Osteoblast (primary cell): ENCODE data around the gene MAN1C1. TPM values are rescaled to one million over a fixed set of nuclear protein-coding genes. Genes with fewer than 3 reads are reported as not detected.
A peak's percentile ranks its signal among the peaks of the same experiment; 100 is the strongest.

Experiments used
- DNase-seq: peaks from one replicate; pipeline ENCODE4 v3.0.0; 2011; ENCODE audit warnings: low spot score, mixed read lengths; ENCODE audit not compliant: insufficient read length; ENCODE audit errors: missing footprints
- H2AFZ ChIP-seq: 2 replicates; pipeline ENCODE4 v1.6.0; 2011; ENCODE audit warnings: mild to moderate bottlenecking, low read length
- H3K27ac ChIP-seq: 2 replicates; pipeline ENCODE4 v1.5.1; 2011; ENCODE audit warnings: mild to moderate bottlenecking, low read depth, low read length, moderate library complexity
- H3K27me3 ChIP-seq: 2 replicates; pipeline ENCODE4 v1.6.0; 2012; ENCODE audit warnings: mild to moderate bottlenecking, control low read depth, inconsistent platforms, low read length, moderate library complexity; ENCODE audit not compliant: insufficient read depth
- H3K36me3 ChIP-seq: 2 replicates; pipeline ENCODE4 v1.5.1; 2011; ENCODE audit warnings: mild to moderate bottlenecking, low read length, control low read depth, moderate library complexity; ENCODE audit not compliant: insufficient read depth
- H3K4me1 ChIP-seq: 2 replicates; pipeline ENCODE4 v1.5.1; 2011; ENCODE audit warnings: mild to moderate bottlenecking, low read length, control low read depth, moderate library complexity; ENCODE audit not compliant: insufficient read depth
- H3K4me2 ChIP-seq: 2 replicates; pipeline ENCODE4 v1.6.0; 2011; ENCODE audit warnings: mild to moderate bottlenecking, low read length; ENCODE audit not compliant: insufficient read depth
- H3K4me3 ChIP-seq: fragments of 200-600 bp; sonication (generic); 3 replicates; pipeline ENCODE4 v1.5.1; 2012; ENCODE audit warnings: mild to moderate bottlenecking, low read length, inconsistent platforms; ENCODE audit not compliant: insufficient read depth
- H3K79me2 ChIP-seq: 2 replicates; pipeline ENCODE4 v1.6.0; 2012; ENCODE audit warnings: mild to moderate bottlenecking, low read length, control low read depth, inconsistent platforms; ENCODE audit not compliant: insufficient read depth
- H3K9me3 ChIP-seq: 2 replicates; pipeline ENCODE4 v1.5.1; 2011; ENCODE audit warnings: low read depth, low read length, control low read depth
- H4K20me1 ChIP-seq: 2 replicates; pipeline ENCODE4 v1.6.0; 2012; ENCODE audit warnings: mild to moderate bottlenecking, low read length, control low read depth; ENCODE audit not compliant: insufficient read depth
- CTCF ChIP-seq: IDR thresholded peaks from 2 replicates; pipeline ENCODE4 v1.5.1; 2011; ENCODE audit warnings: mild to moderate bottlenecking, low read depth, low read length, moderate library complexity; ENCODE audit errors: extremely low read depth
- total RNA-seq: library from RNA; depleted of rRNA; stranded (reverse); fragments of >200 nt; gene quantifications from 2 replicates; pipeline ENCODE4 v1.2.3, GENCODE V29; 2012

MAN1C1 gene
- total RNA-seq, 1 donor: 16.3 TPM

GRCh38 chr1:25784575-25785051, 168.0 kb downstream of the MAN1C1 start:
- no peak overlapping the region for H2AFZ ChIP-seq
- H3K79me2 ChIP-seq: no peaks in the 10 kb centered on the region

GRCh38 chr1:25785333-25786067, 168.9 kb downstream of the MAN1C1 start:
- Histone ChIP-seq H3K36me3 (no peaks in the 10 kb centered on the region), H3K4me3 (no peak overlapping the region), H3K27me3 (no peaks in the 10 kb centered on the region), H4K20me1 (no peaks in the 10 kb centered on the region), H3K27ac (no peak overlapping the region), H3K9me3 (no peaks in the 10 kb centered on the region), H2AFZ (no peak overlapping the region), H3K79me2 (no peaks in the 10 kb centered on the region), H3K4me1 (peaks cover 13% of the 10 kb centered on the region), H3K4me2 (no peak overlapping the region)
- DNase-seq: peak; percentile 36
- no peak for TF ChIP-seq CTCF

More at GRCh38 chr1:25784575-25785051, 168.0 kb downstream of the MAN1C1 start:
- no peak overlapping the region for H3K4me2 ChIP-seq
- no peak overlapping the region for H3K27ac ChIP-seq
- H3K27me3 ChIP-seq: no peaks in the 10 kb centered on the region
- peaks cover 13% of the 10 kb centered on the region for H3K4me1 ChIP-seq
- peak; percentile 52 for DNase-seq
- H3K9me3 ChIP-seq: no peaks in the 10 kb centered on the region
- TF ChIP-seq CTCF: no peak
- no peaks in the 10 kb centered on the region for H4K20me1 ChIP-seq
- no peak overlapping the region for H3K4me3 ChIP-seq
- H3K36me3 ChIP-seq: no peaks in the 10 kb centered on the region

GRCh38 chr1:25786887-25787759, 170.5 kb downstream of the MAN1C1 start:
- Histone ChIP-seq H3K27me3 (no peaks in the 10 kb centered on the region), H3K9me3 (no peaks in the 10 kb centered on the region), H4K20me1 (no peaks in the 10 kb centered on the region), H3K4me2 (peak overlapping the region; percentile 50), H2AFZ (peak overlapping the region; percentile 5), H3K79me2 (no peaks in the 10 kb centered on the region), H3K36me3 (no peaks in the 10 kb centered on the region), H3K4me3 (no peak overlapping the region), H3K27ac (no peak overlapping the region), H3K4me1 (peaks cover 13% of the 10 kb centered on the region)
- no peak for TF ChIP-seq CTCF
- DNase-seq: peak; percentile 94

- no peaks in the 10 kb centered on the region for H3K27me3 ChIP-seq
- no peak overlapping the region for H3K27ac ChIP-seq
- H2AFZ ChIP-seq: peak overlapping the region; percentile 5
- no peaks in the 10 kb centered on the region for H3K36me3 ChIP-seq
- no peak for DNase-seq
- no peaks in the 10 kb centered on the region for H4K20me1 ChIP-seq
- no peaks in the 10 kb centered on the region for H3K9me3 ChIP-seq
- H3K79me2 ChIP-seq: no peaks in the 10 kb centered on the region
- peaks cover 13% of the 10 kb centered on the region for H3K4me1 ChIP-seq
- peak overlapping the region; percentile 50 for H3K4me2 ChIP-seq
- TF ChIP-seq CTCF: no peak
- H3K4me3 ChIP-seq: no peak overlapping the region
Observed at GRCh38 chr1:25787760-25788166, 171.2 kb downstream of the MAN1C1 start.
